Right forelimb (tissue), 1 donor: ENCODE results near the gene MAL.
"Not testable (repeated sequence)": the region's sequence is repeated elsewhere in the genome, so short reads cannot be mapped to it uniquely, and the experiment has no call there.

Experiments used
- DNase-seq: peaks from one replicate; pipeline ENCODE4 v3.0.0-alpha.2; 2018

MAL gene

DNA sequence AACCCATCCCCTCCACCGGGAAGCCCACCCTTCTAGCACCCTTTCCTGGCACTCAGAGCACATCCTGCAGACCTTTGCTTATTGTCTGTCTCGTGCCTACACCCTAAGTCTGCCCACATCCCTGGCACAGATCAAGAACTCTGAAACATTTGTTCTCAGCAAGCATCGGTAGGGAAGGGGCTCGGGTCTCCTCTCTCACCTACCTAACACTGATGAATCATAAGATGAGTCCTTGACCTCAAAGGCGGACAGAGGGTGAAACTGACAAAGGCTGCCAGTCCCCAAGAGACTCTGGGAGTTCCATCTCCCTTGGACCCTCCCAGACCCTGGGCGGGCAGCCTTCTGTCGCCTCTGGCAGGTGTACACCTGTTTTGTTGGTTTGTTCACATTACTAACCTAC is 9.3 kb downstream of the MAL start:
- DNase-seq = no peak

DNA sequence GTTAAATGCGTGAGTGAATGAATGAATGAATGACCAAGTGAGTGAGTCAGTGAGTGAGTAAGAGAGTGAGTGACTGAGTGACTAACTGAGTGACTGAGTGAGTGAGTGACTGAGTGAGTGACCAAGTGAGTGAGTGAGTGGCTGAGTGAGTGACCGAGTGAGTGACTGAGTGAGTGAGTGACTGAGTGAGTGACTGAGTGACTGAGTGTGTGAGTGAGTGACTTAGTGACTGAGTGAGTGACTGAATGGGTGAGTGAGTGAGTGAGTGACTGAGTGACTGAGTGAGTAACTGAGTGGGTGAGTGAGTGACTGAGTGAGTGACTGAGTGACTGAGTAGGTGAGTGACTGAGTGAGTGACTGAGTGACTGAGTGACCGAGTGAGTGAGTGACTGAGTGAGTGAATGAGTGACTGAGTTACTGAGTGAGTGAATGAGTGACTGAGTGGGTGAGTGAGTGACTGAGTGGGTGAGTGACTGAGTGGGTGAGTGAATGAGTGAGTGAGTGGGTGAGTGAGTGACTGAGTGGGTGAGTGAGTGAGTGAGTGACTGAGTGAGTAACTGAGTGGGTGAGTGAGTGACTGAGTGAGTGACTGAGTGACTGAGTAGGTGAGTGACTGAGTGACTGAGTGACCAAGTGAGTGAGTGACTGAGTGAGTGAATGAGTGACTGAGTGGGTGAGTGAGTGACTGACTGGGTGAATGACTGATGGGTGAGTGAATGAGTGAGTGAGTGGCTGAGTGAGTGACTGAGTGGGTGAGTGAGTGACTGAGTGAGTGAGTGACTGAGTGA is 11.3 kb downstream of the MAL start:
- no peak for DNase-seq

DNA sequence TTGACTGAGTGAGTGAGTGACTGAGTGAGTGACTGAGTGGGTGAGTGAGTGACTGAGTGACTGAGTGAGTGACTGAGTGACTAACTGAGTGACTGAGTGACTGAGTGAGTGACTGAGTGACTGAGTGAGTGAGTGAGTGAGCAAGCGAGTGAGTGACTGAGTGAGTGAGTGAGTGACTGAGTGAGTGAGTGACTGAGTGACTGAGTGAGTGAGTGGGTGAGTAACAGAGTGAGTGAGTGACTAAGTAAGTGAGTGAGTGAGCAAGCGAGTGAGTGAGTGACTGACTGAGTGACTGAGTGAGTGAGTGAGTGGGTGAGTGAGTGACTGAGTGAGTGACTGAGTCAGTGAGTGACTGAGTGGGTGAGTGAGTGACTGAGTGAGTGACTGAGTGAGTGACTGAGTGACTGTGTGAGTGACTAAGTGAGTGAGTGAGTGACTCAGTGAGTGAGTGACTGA is 11.9 kb downstream of the MAL start:
- no peak for DNase-seq

DNA sequence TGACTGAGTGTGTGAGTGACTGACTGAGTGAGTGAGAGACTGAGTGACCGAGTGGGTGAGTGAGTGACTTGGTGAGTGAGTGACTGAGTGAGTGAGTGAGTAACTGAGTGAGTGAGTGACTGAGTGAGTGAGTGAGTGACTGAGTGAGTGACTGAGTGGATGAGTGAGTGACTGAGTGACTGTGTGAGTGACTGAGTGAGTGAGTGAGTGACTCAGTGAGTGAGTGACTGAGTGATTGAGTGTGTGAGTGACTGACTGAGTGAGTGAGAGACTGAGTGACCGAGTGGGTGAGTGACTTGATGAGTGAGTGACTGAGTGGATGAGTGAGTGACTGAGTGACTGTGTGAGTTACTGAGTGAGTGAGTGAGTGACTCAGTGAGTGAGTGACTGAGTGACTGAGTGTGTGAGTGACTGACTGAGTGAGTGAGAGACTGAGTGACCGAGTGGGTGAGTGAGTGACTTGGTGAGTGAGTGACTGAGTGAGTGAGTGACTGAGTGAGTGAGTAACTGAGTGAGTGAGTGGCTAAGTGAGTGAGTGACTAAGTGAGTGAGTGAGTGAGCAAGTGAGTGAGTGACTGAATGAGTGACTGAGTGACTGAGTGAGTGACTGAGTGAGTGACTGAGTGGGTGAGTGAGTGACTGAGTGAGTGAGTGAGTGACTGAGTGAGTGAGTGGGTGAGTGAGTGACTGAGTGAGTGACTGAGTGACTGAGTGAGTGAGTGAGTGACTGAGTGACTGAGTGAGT is 12.5 kb downstream of the MAL start:
- DNase-seq = not testable (repeated sequence)

DNA sequence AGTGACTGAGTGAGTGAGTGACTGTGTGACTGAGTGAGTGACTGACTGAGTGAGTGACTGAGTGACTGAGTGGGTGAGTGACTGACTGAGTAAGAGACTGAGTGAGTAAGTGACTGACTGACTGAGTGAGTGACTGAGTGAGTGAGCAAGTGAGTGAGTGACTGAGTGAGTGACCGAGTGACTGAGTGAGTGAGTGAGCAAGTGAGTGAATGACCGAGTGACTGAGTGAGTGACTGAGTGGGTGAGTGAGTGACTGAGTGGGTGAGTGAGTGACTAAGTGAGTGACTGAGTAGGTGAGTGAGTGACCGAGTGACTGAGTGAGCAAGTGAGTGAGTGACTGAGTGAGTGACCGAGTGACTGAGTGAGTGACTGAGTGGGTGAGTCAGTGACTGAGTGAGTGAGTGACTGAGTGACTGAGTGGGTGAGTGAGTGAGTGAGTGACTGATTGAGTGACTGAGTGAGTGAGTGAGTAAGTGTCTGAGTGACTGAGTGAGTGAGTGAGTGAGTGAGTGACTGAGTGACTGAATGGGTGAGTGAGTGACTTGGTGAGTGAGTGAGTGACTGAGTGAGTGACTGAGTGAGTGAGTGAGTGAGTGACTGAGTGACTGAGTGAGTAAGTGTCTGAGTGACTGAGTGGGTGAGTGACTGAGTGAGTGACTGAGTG is 13.3 kb downstream of the MAL start:
- DNase-seq = no peak

DNA sequence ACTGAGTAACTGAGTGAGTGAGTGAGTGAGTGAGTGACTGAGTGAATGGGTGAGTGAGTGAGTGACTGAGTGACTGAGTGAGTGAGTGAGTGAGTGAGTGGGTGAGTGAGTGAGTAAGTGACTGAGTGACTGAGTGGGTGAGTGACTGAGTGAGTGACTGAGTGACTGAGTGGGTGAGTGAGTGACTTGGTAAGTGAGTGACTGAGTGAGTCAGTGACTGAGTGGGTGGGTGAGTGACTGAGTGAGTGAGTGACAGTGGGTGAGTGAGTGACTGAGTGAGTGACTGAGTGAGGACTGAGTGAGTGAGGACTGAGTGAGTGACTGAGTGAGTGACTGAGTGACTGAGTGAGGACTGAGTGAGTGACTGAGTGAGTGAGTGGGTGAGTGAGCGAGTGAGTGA is 13.9 kb downstream of the MAL start:
- DNase-seq = no peak

DNA sequence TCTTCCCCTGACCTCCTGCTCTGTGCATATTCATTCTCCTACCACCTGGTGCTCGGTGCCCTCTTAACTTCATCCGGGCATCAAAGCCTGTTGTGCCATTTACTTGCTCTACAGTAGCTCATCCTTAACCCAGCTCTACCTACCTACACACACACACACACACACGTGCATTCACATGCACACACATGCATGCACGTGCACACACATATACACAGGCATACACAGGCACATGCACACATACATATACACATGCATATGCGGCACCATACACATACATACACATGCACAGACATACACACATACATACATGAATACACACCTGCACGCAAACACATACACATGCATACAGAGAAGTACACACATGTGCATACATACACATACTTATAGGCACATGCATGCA is 14.5 kb downstream of the MAL start:
- no peak for DNase-seq

DNA sequence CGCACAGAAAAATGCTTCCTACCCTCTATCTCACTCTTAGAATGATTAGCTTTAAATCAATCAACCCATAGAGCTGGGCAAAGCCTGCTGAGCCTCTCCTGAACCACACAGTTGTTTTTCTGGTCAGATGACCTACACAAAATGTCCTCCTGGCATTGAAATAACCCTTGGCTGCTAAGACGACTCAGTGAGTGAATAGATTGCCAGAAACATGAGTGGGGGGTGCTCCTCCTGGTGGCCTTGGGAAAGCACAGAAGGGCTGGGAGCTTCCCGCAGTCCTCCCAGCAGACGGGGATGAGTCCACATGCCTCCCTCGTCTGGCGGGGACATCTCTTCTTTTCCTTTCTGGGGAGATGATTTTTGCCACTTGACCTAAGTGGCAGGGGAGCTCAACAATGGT is 14.9 kb downstream of the MAL start:
- no peak for DNase-seq

DNA sequence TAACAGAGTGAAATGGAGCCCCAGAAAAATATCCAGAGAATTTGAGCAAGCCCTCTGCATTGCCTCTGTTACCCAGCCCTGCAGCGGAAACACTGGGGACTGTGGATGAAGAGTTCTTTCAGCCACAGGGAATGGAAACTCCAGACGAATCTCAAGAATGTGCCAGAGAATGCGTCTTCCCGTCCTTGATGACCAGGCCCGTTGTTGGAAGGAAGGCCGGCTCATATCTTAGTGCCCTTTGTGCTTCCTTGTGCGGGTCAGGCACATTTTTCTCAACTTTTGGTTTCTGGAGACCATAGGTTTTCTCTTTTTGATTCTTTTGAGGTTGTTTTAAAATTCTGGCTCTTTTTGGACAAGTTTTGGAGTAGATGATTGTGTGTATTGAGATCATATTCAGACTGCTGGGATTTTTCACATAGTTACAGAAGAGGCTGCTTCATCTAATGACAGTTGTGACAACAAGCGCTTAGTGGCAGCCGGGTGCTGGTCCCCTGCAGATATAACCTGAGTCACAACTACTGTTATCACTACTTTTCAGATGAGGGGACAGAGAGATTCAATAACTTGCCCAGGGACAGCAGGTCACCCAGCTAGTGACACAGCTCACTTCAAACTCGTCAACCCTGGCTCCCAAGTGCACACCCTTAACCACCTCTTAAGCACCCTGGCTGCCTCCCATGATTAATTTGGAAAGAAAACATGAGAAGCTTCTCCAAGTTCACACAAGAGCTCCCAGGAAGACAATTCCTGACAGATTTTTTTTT is 15.7 kb downstream of the MAL start:
- no peak for DNase-seq

DNA sequence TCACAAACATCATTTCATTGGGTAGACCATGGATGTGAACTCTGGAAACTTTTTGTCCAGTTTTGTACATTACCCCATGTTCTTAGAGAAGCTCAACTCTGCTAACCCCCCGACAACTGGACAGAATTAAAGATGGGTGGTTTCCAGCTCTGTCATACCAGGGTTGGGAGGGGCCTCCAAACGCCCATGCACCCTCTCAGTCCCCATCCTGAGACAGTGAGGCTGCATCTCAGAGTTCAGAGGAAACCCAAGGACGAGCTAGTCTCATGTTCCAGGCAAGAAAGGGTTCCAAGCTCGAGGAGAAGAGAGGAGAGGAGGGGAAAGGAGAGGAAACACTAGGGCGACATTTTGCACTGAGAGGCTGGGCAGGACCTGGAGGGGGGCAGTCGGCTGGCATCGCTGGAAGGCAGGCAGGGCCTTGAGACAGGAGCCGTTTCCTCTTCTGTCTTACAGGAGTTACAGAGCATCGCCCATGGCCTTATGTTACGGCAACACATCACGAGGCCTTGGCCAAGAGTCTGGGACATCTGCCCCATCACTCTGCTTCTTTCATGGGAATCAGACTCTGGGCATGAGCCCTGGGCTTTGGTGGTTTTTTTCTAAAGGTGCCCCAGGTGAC is 16.4 kb downstream of the MAL start:
- no peak for DNase-seq

DNA sequence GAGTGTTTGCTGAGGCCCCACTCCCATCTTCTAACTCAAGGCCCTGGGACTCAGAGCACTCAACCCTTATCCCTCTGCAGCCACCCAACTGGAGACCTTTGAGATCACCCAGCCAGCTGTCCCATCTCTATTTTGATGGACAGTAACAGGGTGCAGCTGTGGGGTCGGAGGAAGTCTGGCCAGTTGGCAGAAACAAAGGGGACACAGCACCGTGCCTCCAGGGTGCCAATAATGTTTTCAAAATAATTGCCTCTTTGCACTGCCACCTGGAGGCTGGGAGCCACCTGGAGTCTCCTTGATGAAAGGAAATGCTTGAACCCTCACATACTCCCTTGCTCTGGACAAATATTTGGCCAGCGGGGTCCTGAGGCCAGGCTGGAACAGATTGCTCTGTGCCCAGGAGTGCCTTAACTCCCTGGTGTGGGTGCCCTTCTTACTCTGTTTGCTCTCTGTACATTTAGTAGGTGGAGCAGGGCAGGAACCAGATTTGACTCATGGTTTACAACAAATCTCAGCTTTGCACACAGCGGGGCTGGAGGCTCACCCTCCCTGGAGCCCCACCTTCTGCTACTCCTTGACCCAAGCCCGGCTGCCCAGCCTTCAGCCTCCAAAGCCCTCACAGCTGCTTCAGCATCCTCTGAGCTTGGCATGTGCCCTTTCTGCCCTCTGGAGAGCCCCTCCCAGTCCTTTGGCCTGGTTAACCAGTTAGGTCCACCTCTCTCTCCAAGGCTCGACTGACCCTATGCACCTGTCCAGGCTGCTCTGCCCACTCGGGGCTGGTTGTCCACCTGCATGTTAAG is 17.2 kb downstream of the MAL start:
- DNase-seq = no peak

DNA sequence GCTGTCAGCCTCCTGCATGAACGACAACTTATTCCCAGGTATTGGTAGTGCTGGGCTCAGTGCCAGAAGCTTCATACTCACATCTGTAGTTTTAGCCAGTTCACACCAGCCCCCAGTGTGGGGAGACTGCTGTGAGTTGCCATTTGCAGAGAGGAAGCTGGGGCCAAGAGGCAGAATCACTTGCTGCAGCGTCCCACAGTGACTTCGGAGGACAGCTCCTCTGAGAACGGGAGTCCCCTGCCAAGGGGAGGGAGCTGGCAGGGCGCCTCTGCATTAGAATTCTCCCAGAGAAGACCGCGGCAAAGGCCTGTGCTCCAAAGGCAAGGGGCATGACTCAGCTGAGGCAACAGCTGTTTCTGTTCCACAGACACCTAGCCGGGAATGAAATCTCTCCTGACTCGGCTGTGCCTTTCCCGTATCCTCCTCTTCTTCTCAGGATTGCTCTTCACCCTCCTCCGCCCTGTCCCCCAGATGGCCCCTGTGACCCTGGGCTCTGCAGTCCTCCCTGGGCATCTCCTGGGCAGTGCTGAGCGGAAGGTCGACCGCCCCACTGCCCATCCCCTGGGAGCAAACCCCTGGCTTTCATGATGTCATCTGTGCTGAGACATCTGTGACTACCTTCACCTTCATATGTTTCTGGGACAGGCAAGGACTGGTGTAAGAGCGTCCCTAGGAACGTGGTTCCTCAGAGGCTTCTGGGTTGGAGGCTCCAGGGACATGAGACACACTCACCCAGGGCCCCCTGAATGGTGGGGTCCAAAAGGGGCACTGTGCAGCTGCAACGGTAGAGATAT is 18.0 kb downstream of the MAL start:
- DNase-seq = peak; percentile 71

DNA sequence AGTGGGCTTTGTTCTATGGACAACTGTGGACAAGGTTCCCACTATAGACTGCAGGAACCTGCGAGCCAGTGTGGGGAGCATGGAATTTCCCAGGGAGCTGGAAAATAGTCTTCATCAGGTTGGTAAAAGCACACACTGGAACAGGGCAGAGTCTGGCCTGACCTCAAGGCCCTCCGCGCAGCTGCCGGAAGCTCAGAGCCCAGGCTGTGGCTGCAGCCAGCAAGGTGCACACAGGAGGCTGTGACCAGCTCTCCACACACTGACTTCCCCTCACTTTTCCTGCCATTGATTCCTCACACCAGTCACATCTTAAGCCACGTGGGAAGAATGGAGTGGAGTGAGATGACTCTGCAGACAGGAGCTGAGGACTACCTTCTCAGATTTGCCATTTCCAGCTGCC is 19.1 kb downstream of the MAL start:
- DNase-seq = no peak

DNA sequence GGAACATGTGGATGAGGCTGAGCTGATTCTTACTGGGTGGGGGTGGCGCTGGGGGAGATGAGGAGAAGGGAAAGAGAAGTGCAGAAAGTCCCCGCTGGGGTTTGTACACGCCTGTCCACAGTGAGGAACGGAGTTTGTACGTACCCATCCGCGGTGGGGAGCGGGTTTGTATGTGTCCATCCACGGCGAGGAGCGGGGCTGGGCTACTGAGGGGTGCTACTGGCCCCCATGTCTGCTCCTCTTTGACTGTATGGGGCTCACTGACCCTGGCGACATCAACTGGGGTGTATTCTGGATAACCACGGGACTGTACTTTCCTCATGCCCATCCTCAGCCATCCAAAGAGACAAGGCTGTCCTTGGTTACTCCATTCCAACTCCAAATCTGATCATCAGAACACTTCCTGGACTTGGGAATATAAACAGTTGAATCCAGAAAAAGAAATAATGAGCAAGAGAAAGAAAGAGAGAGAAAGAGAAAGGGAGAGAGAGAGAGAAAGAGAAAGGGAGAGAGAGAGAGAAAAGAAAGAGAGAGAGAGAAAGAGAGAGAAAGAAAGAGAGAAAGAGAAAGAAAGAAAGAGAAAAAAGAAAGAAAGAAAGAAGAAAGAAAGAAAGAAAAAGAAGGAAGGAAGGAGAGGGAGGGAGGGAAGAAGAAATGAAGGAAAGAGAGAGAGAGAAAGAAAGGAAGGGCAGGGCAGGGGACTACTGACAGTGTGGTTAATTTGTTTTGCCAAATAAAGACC is 21.0 kb downstream of the MAL start:
- DNase-seq = no peak

DNA sequence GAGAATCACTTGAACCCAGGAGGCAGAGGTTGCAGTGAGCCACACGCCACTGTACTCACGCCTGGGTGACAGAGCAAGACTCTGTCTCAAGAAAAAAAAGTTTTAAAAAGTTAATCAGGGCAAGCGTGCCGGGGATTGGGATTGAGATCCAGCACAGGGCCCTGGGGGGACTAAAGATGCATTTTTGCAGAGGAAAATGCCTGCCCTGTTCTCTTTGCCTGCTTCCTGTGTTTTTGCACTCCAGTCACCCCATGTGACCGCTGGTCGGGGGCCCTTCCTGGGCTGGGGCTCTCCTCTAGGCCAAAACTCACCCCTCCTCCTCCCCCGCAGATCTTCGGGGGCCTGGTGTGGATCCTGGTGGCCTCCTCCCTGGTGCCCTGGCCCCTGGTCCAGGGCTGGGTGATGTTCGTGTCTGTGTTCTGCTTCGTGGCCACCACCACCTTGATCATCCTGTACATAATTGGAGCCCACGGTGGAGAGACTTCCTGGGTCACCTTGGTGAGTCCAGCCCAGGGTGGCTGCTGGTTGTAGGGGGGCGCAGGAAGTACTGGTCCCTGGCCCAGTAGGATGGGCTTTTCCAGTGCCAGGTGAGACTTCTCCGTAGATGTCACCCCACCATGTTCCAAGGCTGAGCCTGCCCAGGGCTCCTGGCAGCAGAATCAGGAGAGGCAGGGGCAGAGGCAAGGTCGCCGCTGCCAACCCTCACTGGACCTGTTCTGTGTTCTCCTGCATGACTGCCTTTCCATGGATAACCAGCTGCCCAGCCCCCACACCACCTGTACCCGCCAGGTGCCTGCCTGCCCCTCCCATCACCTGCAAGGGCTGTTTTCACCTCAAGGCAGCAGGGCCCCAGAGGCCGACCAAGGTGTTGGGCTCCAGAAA is 22.4 kb downstream of the MAL start:
- DNase-seq = no peak

DNA sequence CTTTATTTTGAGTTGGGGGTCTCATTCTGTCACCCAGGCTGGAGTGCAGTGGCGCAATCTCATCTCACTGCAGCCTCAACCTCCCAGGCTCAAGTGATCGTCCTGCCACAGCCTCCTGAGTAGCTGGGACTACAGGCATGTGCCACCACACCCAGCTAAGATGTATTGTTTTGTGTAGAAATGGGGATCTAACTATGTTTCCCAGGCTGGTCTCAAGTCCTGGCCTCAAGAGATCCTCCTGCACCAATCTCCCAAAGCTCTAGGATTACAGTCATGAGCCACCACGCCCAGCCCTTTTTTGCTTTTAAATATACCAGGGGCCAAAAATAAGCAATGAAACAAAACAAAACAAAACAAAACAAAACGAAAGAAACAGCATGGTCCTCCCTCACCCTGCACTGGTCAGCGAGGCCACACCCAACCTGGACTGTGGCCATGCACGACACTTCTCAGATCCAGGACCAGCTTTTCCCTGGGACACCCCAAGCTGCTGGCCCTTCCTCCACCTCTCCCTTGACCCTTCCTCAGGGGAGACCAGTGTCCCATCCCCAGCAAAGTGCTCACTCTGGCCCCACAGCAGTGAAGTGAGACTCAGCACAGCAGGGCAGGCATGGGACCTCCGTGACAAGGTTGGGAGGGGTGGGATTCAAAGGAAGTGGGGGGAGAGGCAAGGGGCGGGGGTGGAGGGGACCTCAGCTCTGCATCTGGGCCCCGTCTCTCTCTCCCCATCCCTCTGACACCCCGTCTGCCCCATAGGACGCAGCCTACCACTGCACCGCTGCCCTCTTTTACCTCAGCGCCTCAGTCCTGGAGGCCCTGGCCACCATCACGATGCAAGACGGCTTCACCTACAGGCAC is 23.5 kb downstream of the MAL start:
- no peak for DNase-seq

DNA sequence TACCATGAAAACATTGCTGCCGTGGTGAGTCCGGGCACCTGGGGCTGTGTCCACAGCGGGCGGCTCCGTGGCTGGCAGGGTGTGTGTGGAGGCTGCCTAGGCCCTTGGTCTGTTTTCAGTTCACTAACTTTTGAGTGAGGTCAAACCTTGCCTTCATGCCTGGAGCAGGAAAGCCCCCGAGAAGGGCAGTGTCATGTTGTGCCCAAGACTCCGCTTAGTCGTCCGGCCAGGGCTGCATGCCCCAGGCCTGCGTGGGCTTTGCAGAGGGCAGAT is 24.1 kb downstream of the MAL start:
- no peak for DNase-seq

DNA sequence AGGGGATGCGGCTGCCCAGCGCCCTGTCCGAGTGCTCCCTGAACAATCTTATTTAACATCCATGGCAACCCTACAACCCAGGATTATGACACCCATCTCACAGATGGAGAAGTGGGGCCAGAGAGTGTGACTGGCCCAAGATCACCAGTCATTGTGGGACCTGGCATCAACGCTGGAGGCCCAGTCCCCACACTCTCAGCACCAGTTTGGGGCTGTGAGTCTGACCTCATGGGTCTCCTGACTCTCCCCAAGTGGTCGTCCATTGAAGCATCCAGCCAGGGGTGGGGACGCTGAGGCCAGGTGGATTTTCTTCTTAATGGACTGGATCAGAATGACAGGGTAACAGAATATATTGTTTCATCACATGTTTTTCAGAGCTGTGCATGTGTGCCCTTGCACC is 24.5 kb downstream of the MAL start:
- DNase-seq = no peak
